GM18519 (cell line): ENCODE results near the gene IGFN1.

Experiments used
- ATAC-seq: cut with Tn5 transposase; IDR thresholded peaks from one replicate; pipeline ENCODE4 v1.9.1; 2021; ENCODE audit warnings: mild to moderate bottlenecking, moderate library complexity; ENCODE audit not compliant: unreplicated experiment, low FRiP score

IGFN1 gene

DNA sequence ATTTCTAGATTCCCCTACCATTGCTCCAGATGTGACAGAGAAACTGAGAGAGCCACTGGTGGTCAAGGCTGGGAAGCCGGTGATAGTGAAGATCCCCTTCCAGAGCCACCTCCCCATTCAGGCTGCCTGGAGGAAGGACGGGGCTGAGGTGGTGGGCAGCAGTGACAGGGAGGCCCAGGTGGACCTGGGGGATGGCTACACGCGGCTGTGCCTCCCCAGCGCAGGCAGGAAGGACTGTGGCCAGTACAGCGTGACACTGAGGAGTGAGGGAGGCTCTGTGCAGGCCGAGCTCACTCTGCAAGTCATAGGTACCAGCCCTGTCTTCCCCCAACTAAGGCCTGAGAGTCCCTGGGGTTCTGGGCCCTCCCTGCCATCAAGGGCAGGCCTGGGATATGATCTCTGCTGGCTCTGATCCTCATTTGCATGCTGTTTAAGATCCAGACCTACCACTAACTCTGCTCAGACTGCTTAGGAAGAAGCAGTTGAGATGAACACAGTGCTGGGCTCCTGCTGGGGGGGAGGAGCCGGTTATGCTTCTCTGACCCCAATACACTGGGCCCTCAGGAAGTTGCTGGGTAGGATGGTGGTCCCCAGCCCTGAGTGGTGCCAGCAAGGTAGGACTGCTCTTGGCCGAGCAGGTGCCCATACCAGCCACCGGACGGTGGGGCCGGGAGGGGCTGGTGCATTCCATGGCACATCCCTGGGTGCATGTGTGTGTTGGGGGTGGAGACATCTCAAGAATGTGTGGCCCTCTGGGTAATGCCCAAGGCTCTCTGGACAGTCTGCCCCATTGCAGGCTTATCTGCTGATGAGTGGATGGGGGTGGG, 25.1 kb downstream of the IGFN1 start:
- ATAC-seq = no peak

DNA sequence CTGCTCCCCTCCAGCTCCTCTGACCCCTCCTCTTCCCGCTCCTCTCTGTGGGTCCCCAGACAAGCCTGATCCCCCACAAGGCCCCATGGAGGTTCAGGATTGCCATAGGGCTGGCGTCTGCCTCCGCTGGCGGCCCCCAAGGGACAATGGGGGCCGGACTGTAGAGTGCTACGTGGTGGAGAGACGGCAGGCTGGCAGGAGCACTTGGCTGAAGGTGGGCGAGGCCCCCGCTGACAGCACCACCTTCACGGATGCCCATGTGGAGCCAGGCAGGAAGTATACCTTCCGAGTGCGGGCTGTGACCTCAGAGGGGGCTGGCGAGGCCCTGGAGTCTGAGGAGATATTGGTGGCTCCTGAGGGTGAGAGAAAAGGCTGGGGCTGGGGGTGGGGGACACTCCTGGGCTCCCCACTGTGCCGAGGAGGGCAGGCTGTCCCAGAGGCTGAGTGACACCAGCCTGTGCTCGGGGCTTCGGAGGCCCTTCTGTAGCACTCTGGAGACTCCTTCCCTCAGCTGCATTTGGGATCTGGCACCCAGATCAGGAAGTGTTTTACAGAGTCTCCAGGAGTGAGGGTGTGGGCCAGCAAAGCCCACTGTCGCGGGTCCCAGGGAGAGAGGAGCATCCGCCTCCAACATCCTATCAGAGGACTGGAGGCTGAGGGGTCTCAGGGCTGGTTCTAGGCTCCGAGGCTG, 25.9 kb downstream of the IGFN1 start:
- no peak for ATAC-seq

DNA sequence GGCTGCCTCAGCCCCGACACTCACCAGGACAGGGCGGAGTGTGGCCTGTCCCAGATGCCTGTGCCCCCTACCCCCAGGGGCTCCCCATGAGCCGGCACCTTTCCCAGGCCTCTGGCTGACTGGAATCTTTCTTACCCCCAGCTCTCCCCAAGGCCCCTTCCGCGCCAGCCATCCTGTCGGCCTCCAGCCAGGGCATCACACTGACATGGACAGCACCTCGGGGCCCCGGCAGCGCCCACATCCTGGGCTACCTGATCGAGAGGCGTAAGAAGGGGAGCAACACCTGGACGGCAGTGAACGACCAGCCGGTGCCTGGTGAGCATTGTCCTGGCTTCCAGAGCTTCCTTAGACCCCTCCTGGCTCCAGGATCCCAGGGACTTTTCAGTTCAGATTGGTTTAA, 26.5 kb downstream of the IGFN1 start:
- ATAC-seq = no peak

DNA sequence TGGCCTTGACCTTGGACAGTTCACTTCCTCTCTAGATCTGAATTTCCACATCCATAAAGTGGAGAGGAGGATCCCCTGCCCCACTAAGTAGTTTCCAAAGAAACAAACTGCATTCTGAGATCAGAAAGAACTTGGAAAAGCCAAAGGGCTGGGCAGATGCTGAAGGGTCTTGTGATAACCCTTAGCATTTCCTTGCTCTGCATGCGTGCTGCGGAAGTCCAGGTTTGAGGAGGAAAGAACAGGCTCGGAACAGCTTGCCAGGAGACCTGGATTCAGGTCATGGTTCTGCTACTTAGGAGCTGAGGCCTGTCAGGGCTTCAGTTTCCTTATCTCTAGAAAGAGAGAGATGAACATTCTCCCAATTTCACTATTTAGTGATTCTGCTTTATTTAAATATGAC, 27.2 kb downstream of the IGFN1 start:
- ATAC-seq = no peak

DNA sequence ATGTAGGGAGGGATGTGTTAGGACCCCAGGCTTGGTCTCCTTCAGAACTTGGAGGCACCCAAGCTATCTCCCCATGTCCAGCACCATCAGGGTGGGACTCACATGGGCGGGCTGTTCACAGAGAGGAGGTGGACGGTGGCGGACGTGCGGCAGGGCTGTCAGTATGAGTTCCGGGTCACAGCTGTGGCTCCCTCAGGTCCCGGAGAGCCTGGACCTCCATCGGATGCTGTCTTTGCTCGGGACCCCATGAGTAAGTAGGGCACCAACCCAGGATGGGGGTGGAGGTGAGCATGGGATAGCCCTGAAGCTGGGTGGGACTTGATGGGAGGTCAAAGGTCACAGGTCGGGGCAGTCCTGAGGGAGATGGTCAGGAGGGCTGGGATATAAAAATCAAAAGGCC, 27.8 kb downstream of the IGFN1 start:
- ATAC-seq = no peak

DNA sequence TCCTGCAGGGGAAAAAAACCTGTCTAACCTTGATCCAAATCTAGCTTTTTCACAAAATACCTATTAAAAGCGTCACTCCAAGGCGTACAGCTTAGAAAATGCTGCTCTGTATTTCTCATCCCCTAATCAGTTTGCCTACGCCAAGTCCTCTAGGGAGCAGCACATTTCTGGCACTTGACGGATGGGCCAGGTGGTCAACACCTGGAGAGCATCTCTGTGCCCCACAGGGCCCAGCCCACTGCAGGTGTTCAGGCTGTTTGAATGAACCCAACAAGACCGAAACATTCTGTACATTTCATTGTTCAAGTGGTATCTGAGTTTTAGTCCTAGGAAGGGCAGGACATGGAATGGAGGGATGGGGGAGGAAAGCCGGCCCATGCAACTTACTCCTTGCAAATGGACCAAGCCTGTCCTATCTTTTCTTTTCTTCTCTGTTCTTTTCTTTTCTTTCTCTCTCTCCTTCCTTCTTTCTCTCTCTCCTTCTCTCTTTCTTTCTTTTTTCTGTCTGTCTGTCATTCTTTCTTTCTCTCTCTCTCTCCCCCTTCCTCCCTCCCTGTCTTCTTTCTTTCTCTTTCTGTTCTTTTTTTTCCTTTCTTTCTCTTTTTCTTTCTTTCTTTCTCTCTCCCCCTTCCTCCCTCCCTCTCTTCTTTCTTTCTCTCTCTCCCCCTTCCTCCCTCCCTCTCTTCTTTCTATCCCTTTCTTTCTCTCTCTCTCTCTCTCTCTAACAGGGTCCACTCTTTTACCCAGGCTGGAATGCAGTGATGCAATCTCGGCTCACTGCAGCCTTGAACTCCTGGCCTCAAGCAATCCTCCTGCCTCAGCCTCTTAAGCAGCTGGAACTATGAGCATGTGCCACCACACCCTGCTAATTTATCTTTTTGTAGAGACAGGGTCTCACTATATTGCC, 29.1 kb downstream of the IGFN1 start:
- no peak for ATAC-seq

DNA sequence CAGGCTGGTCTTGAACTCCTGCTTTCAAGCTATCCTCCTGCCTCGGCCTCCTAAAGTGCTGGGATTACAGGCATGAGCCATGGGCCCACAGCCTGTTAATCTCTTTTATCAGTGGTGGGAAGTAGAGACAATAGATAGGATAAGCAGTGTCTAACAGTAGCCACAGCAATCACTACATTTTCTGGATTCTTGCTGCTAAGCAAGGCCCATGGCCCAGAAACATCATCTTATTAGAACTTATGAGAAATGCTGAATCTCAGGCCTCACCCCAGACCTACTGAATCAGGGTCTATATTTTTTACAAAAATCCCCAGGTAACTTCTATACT, 29.7 kb downstream of the IGFN1 start:
- ATAC-seq = no peak

DNA sequence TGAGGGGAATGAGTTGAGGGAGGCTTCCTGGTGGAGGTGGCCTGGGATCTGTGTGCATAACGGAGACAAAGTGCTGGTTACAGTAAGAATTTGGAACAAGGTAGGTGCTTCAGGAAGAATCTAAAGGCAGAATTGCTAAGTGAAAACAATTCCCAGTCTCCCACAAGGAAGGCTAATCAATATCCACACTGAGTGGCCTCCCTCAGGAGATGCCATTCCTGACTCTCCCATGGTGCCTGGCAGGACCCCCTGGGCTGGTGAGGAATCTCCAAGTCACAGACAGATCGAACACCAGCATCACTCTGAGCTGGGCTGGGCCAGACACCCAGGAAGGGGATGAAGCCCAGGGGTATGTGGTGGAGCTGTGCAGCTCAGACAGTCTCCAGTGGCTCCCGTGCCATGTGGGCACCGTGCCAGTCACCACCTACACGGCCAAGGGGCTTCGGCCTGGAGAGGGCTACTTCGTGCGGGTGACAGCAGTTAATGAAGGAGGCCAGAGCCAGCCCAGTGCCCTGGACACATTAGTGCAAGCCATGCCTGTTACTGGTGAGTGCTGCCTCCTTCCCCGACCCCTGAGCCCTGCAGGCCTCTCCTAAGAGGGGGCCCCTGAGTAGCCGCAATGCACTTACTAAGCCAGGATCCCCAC, 30.7 kb downstream of the IGFN1 start:
- no peak for ATAC-seq

DNA sequence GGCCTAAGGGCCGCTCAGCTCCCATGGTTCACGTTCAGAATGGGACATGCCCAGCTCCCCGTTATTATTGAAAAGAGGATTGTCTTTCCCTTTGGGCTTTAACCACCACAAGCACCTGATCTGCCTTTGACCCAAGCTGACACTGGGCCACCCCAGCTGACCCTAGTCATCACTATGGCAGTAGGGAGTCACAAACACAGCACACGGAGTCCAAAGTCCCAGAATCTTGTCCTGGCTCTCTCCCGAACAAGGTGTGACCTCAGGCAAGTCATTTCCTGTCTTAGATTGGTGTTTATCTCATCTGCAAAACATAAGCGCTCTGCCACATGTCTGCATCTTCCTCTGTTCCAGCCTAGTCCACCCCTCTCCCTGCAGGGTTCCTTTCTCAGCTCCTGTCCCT, 31.5 kb downstream of the IGFN1 start:
- ATAC-seq = no peak

DNA sequence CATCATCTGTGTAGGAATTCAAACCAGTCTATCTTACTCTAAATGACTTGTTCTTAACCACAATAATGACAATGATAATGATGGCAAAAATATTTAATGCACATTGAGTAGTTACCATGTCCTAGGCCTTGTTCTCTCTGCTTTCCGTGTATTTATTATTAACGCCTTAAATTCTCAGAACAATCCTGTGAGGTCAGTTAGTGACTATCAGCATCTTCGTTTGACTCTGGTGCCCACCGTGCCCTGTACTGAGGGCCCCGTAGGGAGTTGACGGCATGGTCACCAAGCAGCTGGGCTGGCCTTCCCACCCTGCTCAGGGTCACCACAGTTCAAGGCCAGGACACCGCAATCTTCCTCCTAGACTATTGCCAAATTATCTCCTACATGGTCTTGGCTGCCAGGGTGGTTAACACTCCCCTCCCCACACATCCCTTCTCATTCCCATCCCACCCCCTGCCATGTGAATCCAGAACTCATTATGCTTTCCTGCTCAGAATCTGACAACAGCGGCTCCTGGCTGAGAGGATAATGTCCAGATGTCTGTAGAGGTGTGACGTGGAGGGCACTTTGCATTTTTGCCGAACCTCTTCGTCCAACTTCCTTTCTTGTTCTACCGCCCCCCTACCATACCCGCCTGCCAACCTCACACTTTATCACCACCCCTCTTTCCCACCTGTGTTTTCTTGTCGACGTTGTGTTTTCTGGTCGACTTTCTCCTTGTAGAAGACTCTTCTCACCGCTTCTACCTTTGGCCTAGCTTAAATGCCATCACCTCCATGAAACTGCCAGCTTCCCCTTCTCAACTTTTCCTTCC, 33.4 kb downstream of the IGFN1 start:
- ATAC-seq = no peak

DNA sequence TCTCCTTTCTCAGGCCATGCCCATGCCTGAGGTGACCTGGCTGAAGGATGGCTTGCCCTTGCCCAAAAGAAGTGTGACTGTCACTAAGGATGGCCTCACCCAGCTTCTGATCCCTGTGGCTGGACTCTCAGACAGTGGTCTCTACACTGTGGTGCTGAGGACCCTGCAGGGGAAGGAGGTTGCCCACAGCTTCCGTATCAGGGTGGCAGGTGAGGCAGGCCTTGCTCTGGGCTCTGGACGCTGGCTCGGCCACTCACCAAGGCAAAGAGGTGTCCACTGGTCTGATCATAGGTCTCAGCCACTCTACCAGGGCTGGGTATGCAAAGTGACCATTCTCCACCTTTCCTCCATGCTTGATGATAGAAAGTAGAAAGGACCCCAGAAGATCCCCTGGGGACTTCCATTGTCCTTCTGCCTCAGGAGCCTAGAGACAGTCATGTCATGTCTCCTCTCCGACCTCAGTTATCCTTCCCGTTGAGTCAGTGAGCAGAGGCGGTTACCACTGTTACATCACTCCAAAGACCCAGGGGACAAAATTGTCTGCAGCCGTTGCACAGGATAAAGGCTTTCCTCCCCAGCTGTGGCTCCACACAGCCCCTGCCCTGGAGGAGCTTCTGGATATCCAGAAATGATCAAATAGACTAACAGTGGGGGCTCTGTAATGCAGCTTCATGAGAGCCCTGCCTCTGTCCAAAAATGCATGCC, 34.2 kb downstream of the IGFN1 start:
- ATAC-seq = no peak

DNA sequence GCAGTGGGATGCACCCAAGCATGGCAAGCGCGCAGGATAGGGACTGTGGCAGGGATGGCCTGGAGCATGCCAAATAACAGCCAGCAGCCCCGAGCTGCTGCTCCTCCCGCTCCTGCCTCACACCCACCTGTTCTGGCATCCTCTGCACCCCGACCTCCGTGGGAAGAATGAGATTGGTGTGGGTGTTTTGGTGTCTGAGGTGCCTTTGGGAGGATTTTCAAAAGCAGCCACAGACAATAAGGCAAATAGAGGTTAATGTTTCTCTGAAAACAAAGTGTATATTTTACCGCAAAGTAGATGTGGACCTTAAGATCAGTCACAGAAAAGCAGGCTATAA, 35.5 kb downstream of the IGFN1 start:
- ATAC-seq = no peak

DNA sequence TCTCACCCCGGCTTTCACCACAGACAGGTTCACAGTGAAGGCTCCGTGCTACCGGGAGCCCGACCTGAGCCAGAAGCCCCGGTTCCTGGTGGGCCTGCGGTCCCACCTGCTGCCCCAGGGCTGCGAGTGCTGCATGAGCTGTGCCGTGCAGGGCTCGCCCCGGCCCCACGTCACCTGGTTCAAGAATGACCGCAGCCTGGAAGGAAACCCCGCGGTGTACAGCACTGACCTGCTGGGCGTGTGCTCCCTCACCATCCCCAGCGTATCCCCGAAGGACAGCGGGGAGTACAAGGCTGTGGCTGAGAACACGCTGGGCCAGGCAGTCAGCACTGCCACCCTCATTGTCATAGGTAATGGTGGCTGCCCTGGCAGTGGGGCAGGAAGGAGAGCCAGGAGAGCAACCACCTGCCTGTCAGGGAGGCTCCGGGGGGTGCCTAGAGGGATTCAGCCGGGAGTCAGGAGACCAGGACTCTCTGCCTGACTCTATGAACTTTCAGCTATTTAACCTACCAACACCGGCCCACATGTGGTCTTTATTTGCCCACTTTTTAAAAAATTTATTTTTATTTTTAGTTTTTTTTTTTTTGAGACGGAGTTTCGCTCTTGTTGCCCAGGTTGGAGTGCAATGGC, 36.4 kb downstream of the IGFN1 start:
- ATAC-seq = no peak

DNA sequence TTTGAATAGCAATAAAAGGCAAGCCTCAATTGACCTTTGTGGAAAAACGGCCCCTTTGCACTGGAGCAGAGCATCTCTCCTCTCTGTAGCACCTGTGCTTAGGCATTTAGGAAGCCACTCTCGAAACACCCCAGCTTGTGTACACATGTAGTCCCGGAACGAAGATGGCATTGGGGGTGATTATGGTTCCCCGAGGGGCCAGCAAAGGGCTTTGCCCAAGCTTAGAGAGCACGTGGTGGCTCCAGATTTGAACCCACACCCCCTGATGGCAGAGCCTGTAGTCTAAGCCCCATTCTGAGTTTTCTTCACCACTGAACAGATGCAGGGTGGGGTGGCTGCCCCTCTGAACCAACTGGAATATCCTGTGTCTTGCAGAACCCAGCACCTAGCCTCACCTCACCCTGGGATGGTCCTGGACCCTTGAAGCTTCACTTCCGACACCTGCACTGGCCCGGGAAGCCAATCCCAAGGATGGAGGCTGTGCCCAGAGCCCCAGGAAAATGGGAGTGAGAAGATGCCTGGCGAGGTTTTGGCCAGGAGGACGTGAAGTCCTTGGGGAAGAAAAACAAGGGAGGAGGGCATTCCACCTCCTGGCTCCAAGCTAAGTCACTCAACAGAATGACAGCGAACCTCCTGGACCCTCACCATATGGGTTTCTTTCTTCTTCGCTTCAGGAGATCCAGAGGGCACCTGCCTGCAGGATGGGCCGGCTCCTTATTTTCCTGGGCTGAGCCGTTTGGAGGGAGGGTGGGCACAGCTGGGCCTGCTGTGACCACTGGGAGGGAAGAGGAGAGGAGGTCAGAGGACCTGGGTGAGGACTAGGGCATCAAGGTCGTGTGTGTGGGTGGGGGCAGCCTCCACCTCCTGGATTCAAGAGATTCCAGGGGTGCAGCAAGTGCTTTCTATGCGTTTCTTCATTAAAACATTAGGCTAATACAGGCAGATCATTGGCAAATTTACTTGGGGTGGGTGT, 37.7 kb downstream of the IGFN1 start:
- no peak for ATAC-seq

DNA sequence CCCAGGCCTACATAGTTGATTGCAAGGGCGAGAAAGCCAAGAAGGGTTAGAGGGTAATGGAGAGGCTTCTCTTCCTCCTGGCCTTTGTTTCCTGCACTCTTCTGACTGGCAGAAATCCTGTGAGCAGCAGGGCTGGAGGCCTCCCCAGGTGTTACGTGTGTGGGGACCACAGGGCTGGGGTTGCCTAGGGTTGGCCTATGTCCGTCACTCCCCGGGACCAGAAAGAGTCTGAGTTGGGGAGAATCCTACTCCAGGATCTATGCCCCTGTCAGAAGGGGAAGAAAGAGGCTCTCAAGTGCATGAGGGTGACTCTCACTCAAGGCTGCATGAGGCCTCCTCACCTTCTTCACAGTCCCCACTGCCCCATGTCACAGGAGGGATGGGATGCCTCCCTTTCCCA, 38.5 kb downstream of the IGFN1 start:
- ATAC-seq = no peak

DNA sequence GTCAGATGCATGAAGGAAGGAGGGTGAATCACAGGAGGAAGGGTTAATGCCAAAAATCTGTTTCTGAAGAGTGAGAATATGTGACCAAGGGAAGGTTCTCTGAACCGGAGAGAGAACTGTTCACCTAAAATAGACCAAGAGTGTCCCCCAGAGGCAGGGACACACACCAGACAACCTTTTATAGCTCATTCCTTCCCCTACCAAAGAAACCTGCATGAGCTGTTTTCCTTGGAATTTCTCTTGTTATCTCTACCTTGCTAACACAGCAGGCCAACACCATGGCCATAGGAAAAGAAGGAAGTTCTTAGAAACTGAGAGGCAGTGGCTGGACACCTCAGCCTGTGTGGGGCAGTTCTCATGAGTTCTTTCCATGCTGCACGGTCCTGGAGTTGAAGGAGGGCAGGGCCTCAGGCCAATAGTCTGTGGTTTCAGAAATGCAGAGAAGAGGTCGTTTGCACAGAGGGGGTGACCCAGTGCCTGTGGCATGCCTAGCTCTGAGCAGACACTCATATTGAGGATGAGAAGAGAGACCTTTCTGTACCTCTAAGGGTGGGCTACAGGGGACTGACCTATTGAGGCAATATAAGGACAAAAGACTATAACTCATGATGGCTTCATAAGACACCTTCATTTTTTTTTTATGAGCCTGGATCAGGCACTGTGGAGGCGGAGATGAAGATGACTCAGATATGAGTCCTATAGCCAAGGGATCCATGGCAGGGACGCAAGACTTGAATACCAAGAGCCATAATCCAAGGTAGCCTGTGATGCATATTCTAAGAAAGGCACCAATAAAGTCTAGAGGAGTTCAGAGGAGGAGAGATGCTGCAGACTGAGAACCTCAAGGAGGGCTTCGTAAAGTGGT, 39.4 kb downstream of the IGFN1 start:
- no peak for ATAC-seq

DNA sequence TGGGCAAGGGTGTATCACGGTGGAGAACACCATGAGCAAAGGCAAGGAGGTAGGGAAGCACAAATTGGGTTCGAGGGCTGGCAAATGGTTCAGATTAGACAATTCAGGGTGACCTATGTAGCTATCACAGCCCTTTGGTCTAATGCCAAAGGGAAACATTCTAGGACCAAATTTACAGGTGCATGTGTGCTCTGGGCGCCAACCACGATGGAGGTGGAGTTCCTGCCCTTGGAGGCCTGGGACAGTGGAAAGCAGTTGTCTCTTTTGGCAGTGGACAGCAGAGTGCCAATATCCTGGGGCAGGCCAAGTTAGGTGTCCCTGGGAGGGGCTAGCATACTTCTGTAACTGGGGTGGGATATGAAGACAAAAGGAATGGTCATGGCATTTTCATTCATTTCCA, 40.1 kb downstream of the IGFN1 start:
- no peak for ATAC-seq
